ENCODE data around the gene STKLD1.
A peak's percentile ranks its signal among the peaks of the same experiment; 100 is the strongest.

STKLD1 gene

DNA sequence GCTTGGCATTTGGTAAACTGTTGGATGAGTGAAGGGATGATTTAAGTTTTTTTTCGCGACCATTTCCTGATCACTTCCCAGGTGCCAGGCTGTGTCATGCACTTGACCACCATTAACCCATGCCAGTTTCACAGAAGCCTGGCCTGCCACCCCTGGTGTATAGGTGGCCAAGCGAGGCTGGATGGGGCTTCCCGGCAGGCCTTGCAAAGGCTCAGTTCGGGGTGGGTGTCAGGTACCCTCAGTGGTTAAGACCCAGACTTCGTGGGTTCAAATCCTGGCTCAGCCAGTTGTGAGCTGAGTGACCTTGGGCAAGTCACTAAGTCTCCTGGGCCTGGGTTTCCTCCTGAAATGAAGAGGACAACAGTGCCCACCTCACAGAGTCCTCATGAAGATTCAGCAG lies 30.6 kb upstream of the STKLD1 start:
- no peak for DNase-seq (ENCODE audit: low read depth in 2 of 2)

GRCh38 chr9:133346021-133346785 lies 30.0 kb upstream of the STKLD1 start:
- no peak for DNase-seq (ENCODE audit: low read depth in 2 of 2)

GRCh38 chr9:133347515-133347984 lies 28.6 kb upstream of the STKLD1 start:
- DNase-seq (ENCODE audit: low read depth in 2 of 2), result no peak

DNA sequence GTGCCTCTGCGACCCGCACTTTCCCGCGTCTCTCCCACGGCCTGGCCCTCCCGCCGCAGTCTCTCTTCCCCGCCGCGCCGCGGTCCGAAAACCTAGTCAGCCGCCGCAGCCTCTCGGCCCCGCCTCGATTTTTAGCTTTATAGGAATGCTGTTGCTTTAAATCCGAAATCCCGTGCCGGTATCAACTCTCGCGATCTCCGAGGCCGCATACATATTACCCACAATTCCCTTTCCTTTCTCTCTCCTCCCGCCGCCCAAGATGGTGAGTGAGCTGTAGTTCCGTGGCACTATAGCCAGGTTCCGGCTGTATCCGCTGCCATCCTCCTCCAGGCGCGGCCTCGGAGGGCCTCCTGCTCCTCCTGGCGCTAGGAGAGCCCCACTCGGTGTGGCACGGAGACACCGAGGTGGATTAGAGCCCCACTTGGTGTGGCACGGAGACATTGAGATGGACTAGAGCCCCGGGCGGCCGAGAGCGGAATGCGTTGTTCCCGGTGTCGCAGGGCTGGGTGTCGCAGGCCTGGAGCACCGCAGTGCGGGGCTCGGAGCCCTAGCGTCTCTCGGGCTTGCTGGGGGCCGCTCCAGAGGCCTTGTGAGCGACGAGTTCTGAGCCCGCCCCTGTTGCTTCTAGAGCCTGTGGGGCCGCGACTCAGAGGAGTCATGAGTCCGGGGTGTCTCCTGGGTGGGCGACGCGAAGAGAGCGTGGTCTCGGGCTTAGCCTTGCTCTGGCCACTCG lies 28.0 kb upstream of the STKLD1 start, which contains the start of the genes MED22 and RPL7A:
TSS of gene MED22 (minus strand) at position 147 of the 733 bp plus-strand sequence. CDS start 1,469 bp downstream, outside the sequence.
TSS of gene RPL7A (plus strand) at position 234 of the 733 bp plus-strand sequence. CDS start at position 260, 26 bp downstream.
- DNase-seq (ENCODE audit: low read depth in 2 of 2), result peak; percentile 78 to 90

DNA sequence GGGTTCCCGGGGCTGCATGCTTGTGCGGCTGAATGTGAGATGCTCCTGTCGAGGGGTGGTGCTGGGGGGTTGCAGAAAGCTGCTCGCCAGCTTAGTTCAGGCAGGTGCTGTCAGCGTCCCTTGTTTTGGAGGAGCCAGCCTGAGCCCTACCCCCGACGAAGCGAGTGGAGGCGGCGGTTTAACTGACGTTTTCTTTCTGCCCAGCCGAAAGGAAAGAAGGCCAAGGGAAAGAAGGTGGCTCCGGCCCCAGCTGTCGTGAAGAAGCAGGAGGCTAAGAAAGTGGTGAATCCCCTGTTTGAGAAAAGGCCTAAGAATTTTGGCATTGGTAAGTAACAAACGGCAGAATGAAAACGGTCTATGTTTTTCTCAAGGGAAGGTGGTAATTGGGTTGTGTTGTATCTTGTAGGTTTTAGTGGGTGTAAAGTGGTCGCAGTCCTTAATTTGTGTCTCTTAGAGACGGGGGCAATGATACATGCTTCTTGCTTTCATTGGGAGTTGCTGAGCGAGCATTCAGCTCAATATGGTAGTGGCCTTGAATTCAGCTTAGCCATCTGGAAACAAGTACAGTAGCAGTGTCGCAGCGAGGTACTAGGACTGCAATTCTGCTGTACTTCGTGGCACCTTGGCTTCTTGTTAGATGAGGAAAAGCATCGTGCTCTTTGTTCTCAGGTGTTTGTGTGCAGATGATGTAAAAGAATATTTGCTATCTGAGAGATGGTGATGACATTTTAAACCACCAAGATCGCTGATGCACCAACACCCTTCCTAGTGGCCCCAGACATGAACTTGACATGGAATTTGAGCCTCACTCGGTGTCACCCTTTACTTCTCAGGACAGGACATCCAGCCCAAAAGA lies 27.2 kb upstream of the STKLD1 start:
- no peak for DNase-seq (ENCODE audit: low read depth in 2 of 2)

GRCh38 chr9:133349965-133350616 lies 26.1 kb upstream of the STKLD1 start:
- DNase-seq (ENCODE audit: low read depth in 2 of 2), result no peak

DNA sequence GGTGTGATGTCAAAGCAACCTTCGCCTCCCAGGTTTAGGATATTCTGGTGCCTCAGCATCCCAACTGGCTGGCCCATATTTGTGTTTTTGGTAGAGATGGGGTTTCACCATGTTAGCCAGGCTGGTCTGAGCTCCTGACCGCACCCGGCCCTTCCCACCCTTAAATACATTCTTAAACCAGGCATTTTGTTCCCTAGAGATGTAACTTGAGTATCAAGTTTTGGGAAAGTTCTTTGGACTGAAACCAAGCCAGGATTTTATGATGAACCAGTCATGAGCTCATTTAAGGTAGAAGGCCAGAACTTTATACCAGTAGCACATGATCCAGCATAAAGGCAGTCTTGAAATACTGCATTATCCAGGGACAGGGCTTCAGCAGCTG lies 24.6 kb upstream of the STKLD1 start:
- DNase-seq (ENCODE audit: low read depth in 2 of 2), result no peak

DNA sequence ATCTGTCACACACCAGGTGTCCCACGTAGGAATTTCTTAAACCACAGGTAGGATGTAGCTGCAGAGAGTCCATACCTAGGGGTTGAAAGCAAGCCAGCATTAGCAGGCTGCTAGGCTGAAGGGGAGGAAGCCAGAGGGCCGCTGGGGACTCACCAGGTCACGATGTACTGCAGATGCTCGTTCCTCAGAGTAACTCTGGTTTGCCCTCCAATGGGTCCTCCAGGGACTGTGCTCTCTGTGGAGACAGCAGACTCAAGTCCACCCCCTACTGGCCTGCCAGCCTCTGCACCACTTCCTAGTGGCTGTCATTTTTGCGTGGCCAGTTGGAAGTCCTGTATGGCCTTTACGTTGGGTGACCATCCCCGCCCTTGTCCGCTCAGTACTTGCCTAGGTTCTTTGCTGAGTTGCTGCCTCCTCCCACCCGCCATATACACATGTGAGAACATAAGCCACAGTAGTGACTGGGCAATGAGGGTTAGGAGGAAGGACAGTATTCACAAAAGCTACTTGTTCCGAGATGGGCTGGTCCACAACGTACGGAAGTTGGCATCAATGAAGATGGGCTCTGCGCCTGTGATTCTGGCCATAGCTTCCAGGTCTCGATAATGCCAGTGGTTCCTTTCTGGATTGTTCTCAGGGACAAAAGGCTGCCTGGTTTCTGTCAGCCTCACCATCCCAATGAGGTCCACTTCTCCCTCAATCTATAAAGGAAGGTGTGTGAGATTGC lies 24.1 kb upstream of the STKLD1 start:
- DNase-seq (ENCODE audit: low read depth in 2 of 2), result no peak

GRCh38 chr9:133352635-133353340 lies 23.4 kb upstream of the STKLD1 start:
- no peak for DNase-seq (ENCODE audit: low read depth in 2 of 2)

DNA sequence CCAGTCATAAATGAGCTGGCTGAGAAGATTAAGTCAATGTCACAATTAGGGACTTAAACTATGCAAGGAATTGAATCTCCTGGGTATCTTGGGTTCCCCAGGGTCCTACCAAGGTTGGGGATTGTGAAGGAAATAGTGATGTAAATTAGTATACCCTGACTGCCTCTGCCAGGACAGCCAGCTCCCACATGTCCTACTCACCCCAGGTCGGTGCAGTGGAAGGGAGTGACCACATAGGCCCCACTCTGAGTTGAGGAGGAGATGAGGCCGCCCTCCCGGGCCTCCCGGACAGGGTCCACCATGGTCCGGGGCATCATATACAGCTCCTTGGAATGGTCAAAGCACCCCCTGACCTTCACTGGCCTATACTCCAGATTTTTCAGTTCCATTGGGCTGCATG lies 22.6 kb upstream of the STKLD1 start:
- DNase-seq (ENCODE audit: low read depth in 2 of 2), result no peak

GRCh38 chr9:133354766-133355165 lies 21.4 kb upstream of the STKLD1 start:
- no peak for DNase-seq (ENCODE audit: low read depth in 2 of 2)

GRCh38 chr9:133355881-133356357 lies 20.2 kb upstream of the STKLD1 start:
- DNase-seq (ENCODE audit: low read depth in 2 of 2), result no peak

- peak; percentile 74 to 80 for DNase-seq (ENCODE audit: low read depth in 2 of 2)
Observed at GRCh38 chr9:133356391-133357091, 19.6 kb upstream of the STKLD1 start, which contains the start of the genes SURF1 and SURF2. TSS of gene SURF1 (minus strand) at chr9:133356487. CDS start at chr9:133356453, 34 bp downstream. TSS of gene SURF2 (plus strand) at chr9:133356550. CDS start at chr9:133356593, 43 bp downstream.

DNA sequence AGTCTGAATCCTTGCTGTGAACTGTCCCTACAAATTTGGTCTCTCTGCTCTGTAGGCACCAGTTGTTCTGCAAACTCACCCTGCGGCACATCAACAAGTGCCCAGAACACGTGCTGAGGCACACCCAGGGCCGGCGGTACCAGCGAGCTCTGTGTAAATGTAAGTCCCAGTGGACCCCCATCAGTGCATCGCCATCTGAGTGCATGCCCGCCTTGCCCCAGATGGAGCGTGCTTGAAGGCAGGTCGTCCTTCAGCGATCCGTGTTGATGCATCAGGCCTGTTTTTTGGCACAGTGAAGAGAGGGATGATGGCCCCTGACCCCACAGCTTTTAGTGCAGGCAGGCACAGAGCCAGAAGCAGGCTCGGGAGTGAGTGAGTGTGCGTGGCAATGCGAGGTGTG lies 18.5 kb upstream of the STKLD1 start:
- DNase-seq (ENCODE audit: low read depth in 2 of 2), result no peak

DNA sequence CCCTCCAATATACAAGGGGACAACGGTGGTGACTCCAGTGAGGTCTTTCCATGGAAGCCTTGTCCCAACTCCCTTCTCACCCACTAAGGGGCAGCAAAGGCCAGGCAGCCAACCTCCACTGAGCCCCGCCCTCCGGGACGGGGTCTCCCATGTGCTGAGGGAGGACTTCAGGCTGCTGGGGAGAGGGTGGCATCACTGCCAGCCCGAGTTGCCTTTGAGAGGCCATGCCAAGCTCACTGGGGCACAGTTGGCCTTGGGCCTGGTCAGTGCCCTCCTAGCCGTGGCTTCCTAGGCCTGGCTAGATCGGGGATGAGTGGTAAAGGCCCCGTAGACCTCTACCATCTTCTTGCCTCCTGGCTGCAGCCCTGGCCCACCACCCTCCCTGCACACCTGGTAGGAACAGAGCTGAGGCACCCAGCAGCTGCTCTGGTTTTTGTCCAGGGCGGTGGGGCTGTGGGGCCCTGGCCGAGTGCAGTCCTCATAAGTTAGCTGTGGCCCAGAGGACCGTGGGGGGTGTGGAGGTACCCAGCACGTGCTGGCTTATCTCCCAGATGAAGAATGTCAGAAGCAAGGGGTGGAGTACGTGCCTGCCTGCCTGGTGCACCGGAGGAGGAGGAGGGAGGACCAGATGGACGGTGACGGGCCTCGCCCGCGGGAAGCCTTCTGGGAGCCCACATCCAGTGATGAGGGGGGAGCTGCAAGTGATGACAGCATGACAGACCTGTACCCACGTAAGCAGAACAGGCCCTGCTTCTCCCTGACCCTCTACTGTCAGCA lies 16.6 kb upstream of the STKLD1 start:
- DNase-seq (ENCODE audit: low read depth in 2 of 2), result no peak

- DNase-seq (ENCODE audit: low read depth in 2 of 2), result no peak
Observed at GRCh38 chr9:133360400-133361393, 15.5 kb upstream of the STKLD1 start.

- DNase-seq (ENCODE audit: low read depth in 2 of 2), result no peak
Observed at GRCh38 chr9:133361507-133362092, 14.6 kb upstream of the STKLD1 start.

Measured in stimulated activated CD8-positive, alpha-beta memory T cell treated with anti-CD3 and anti-CD28 coated beads, Interleukin-15, amount 100 ng/mL, for 4 hours (primary cell).